GM12878 (cell line): Measurements from ENCODE around the gene TNFAIP3. TPM values are rescaled to one million over a fixed set of nuclear protein-coding genes. Genes with fewer than 3 reads are reported as not detected.
A peak's percentile ranks its signal among the peaks of the same experiment; 100 is the strongest.

Source experiments
- BHLHE40 ChIP-seq, 2 experiments: fragments of 450-650 bp in 1 of 2; IDR thresholded peaks; 2 replicates each; pipeline ENCODE4 v1.6.1; 2011 to 2017; ENCODE audit warnings: low read depth in 2 of 2, borderline replicate concordance in 1 of 2, improper control_type of control experiment in 1 of 2, low read length in 1 of 2, mild to moderate bottlenecking in 1 of 2
- BRCA1 ChIP-seq: IDR thresholded peaks from 2 replicates; pipeline ENCODE4 v1.6.1; 2011; ENCODE audit warnings: low read depth, low read length, improper control_type of control experiment
- E4F1 ChIP-seq: fragments of 450-650 bp; IDR thresholded peaks from 2 replicates; pipeline ENCODE4 v1.6.1; 2018; ENCODE audit warnings: borderline replicate concordance, mild to moderate bottlenecking; ENCODE audit not compliant: partially characterized antibody
- ESRRA ChIP-seq: IDR thresholded peaks from 2 replicates; pipeline ENCODE4 v1.6.1; 2012; ENCODE audit warnings: mild to moderate bottlenecking, low read length, improper control_type of control experiment
- GATAD2B ChIP-seq: fragments of 450-650 bp; conservative IDR thresholded peaks from 2 replicates; pipeline ENCODE4 v1.6.1; 2017; ENCODE audit warnings: low read depth, mild to moderate bottlenecking, moderate library complexity
- PBX3 ChIP-seq: IDR thresholded peaks from 2 replicates; pipeline ENCODE4 v1.6.1; 2011; ENCODE audit warnings: mild to moderate bottlenecking, low read depth, low read length, moderate library complexity; ENCODE audit not compliant: insufficient replicate concordance
- WRNIP1 ChIP-seq: IDR thresholded peaks from 2 replicates; pipeline ENCODE4 v1.6.1; 2011; ENCODE audit warnings: low read depth, low read length, improper control_type of control experiment, borderline replicate concordance
- polyA plus RNA-seq, 11 experiments: library from polyadenylated mRNA; depleted of rRNA in 4 of 11; unstranded in 6 of 11; stranded (reverse) in 5 of 11; fragments of >200 nt; fragmentation: Nextera tagmentation in 4 of 11; fragmentation: Illumina TruSeq in 1 of 11; extraction: Ambion mirVana in 4 of 11; extraction: Trizol in 1 of 11; gene quantifications; 1 replicate in 1 of 11; 2 replicates in 10 of 11; pipeline versions ENCODE4 v1.2.1 to v1.2.3, GENCODE V29; 2011 to 2016; ENCODE audit warnings: inconsistent platforms in 2 of 11, missing spikeins in 2 of 11, low read depth in 1 of 11
- total RNA-seq, 4 experiments: library from RNA; depleted of rRNA in 3 of 4; stranded (reverse); fragments of >200 nt in 3 of 4; fragmentation: Illumina TruSeq in 1 of 4; extraction: Trizol in 1 of 4; gene quantifications; 2 replicates each; pipeline versions ENCODE4 v1.2.1 to v1.2.3, GENCODE V29; 2013 to 2021

TNFAIP3 gene
- total and polyA plus RNA-seq, 10 of the 15 experiments (the other 5 are each of a cell fraction or from before 2014, with no cell fraction given), result 18.0 to 350 (median 127) TPM

GRCh38 chr6:137875058-137875520 is 8.0 kb downstream of the TNFAIP3 start (continued):
- TF ChIP-seq E4F1 (no peak), GATAD2B (no peak), BRCA1 (no peak), PBX3 (no peak), WRNIP1 (0 out of 2 replicates have a peak, but pooled peaks have one; percentile 78), ESRRA (no peak), BHLHE40 (IDR thresholded peaks at IDR 0.05; ENCODE audit: borderline replicate concordance in 1 of 2, low read depth in 2 of 2, low read length in 1 of 2) (0 out of 4 replicates have a peak, but pooled peaks have one; percentile 10 to 18)
